Hair follicle dermal papilla cell (primary cell): ENCODE results near the gene HNRNPH3. TPM values are rescaled to one million over a fixed set of nuclear protein-coding genes. Genes with fewer than 3 reads are reported as not detected.

Experiments
- total RNA-seq: library from RNA; depleted of rRNA; stranded (reverse); fragments of >200 nt; gene quantifications from 2 replicates; pipeline ENCODE4 v1.2.3, GENCODE V29; 2012

The HNRNPH3 gene, protein sequence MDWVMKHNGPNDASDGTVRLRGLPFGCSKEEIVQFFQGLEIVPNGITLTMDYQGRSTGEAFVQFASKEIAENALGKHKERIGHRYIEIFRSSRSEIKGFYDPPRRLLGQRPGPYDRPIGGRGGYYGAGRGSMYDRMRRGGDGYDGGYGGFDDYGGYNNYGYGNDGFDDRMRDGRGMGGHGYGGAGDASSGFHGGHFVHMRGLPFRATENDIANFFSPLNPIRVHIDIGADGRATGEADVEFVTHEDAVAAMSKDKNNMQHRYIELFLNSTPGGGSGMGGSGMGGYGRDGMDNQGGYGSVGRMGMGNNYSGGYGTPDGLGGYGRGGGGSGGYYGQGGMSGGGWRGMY
- total RNA-seq, result 12.1 and 12.5 TPM in 2 replicates

DNA sequence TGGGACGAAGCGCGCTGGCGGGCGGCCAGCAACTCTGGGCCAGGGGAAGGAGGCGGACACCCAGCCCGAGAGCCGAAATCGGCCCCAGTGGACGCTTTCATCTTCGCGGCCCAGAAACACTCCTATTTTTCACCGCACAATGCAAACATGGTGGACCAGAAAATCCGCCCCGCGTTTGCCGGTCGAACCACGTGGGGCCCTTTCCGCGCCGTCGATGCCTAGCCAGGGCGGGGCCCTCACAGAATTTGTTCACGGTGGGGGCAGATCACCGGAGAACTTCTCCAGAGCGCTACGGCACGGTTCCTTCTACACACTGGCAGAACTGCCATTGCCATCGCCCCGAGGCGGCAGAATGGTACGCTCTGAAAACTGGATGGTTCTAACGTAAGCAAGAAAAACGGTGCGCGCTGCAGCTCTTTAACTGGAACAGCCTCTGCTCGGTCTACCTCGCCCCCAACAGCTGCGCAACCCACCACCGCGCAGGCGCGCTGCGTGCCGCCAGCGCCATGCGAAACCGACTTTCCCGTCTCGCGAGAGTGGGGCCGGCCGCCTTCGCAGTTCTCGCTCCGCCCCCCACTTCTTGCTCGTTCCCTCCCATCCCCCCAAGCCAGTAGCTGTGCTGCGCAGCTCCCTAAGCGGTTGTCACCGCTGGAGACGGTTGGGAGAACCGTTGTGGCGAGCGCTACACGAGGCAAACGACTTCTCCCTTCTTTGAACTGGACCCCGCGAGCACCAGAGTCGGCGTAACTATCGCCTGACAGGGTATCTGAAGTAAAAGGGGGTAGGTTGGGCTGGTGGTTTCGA, at the start of gene HNRNPH3:
TSS of gene HNRNPH3 (plus strand) at position 610 of the 804 bp plus-strand sequence. CDS start 5,158 bp downstream, outside the sequence.

DNA sequence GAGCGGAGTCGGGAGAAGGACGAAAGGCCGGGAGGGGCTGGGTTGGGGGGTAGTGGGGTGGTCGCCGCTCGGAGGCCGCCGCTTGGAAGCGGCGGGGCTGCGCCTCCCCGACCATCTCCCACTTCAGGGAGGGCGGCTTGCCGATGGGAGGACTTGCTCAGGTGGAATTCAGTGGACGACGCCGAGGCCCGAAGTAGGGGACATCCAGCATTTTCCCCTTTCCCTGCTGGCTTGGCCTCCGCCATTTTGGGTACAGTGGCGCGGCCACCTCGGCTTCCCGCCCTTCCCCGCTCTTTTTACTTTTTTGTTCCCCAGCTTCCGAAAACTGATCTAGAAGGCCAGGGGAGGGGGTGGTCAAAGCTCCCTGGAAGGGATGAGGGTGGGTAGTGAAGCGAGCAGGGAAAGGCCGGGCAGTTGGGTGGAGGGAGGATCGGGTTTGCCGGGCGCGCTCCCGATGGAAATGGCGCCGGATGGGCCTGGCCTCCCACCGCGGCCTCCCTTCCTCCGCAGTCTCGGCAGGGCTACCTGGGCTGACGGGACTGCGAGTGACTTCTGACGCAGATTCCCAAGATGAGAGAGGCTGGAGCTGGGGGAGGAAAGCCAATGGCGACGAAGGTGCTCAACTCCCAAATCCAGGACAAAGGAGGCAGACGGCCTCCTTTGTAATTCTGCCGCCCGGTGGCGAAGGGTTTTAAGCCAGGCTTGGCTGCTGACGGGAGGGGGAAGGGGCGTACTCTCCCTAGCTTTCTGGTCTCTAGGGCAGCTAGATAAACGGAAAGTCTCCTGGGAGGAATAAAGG, 594 bp downstream of the HNRNPH3 start, which contains the start of gene PBLD:
TSS of gene PBLD (minus strand) at position 670 of the 799 bp plus-strand sequence. CDS start 26,084 bp downstream, outside the sequence.

Other genes starting within 250 kb of the HNRNPH3 start
- 0.81 and 1.1 TPM in 2 replicates for gene MYPN, start 222.6 kb upstream of the HNRNPH3 start, total RNA-seq
- not detected in 2 replicates for gene ATOH7, start 100.0 kb upstream of the HNRNPH3 start, total RNA-seq
- gene PBLD, start 864 bp downstream of the HNRNPH3 start, total RNA-seq, result 8.6 and 9.9 TPM in 2 replicates
- 32.5 and 34.9 TPM in 2 replicates for gene RUFY2, start 75.2 kb downstream of the HNRNPH3 start, total RNA-seq
- 3.2 and 3.4 TPM in 2 replicates for gene DNA2, start 139.9 kb downstream of the HNRNPH3 start, total RNA-seq
- gene SLC25A16, start 195.5 kb downstream of the HNRNPH3 start, total RNA-seq, result 18.8 and 51.7 TPM in 2 replicates
- gene TET1, start 228.3 kb downstream of the HNRNPH3 start, total RNA-seq, result 9.2 and 14.3 TPM in 2 replicates